ENCODE data around the gene C1QTNF7.

Gene C1QTNF7

GRCh38 chr4:15493411-15493810 lies 65.6 kb downstream of the C1QTNF7 start:
- ATAC-seq: no peak
- TF ChIP-seq CREB5 (CRISPR knock-in tag; IDR thresholded peaks at IDR 0.05; ENCODE audit: low read depth): no peak
- no peak for TF ChIP-seq ZFP30 (CRISPR knock-in tag; IDR thresholded peaks at IDR 0.05)
- no peak for TF ChIP-seq RARB (CRISPR knock-in tag; IDR thresholded peaks at IDR 0.05)
- TF ChIP-seq ZNF8 (CRISPR knock-in tag; IDR thresholded peaks at IDR 0.05): no peak
- no peak for TF ChIP-seq PPARA (CRISPR knock-in tag; IDR thresholded peaks at IDR 0.05; ENCODE audit: borderline replicate concordance)
- no peak for TF ChIP-seq SNAI2 (CRISPR knock-in tag; IDR thresholded peaks at IDR 0.05)
- TF ChIP-seq TOX (CRISPR knock-in tag; IDR thresholded peaks at IDR 0.05; ENCODE audit: borderline replicate concordance): no peak

- TF ChIP-seq CSRNP3 (CRISPR knock-in tag; IDR thresholded peaks at IDR 0.05) (no peak), ZFP30 (CRISPR knock-in tag; IDR thresholded peaks at IDR 0.05) (no peak), ESRRG (CRISPR knock-in tag; IDR thresholded peaks at IDR 0.05) (no peak), PATZ1 (CRISPR knock-in tag; IDR thresholded peaks at IDR 0.05; ENCODE audit: borderline replicate concordance) (no peak), ISL1 (CRISPR knock-in tag; IDR thresholded peaks at IDR 0.05) (no peak), POU6F1 (CRISPR knock-in tag; IDR thresholded peaks at IDR 0.05; ENCODE audit: borderline replicate concordance, low read depth) (no peak), TOX (CRISPR knock-in tag; IDR thresholded peaks at IDR 0.05; ENCODE audit: borderline replicate concordance) (no peak), ZC3H10 (CRISPR knock-in tag; IDR thresholded peaks at IDR 0.05) (no peak), ZNF70 (CRISPR knock-in tag; IDR thresholded peaks at IDR 0.05) (no peak), CREB5 (CRISPR knock-in tag; IDR thresholded peaks at IDR 0.05; ENCODE audit: low read depth) (no peak), TSHZ2 (CRISPR knock-in tag; IDR thresholded peaks at IDR 0.05) (no peak), TCF4 (CRISPR knock-in tag; IDR thresholded peaks at IDR 0.05; ENCODE audit: borderline replicate concordance) (no peak), ZNF8 (CRISPR knock-in tag; IDR thresholded peaks at IDR 0.05) (no peak), GLIS3 (CRISPR knock-in tag; IDR thresholded peaks at IDR 0.05) (no peak), SNAI2 (CRISPR knock-in tag; IDR thresholded peaks at IDR 0.05) (no peak), RARB (CRISPR knock-in tag; IDR thresholded peaks at IDR 0.05) (no peak), ARNTL (CRISPR knock-in tag; IDR thresholded peaks at IDR 0.05; ENCODE audit: borderline replicate concordance, low read depth) (no peak), ZFP3 (CRISPR knock-in tag; IDR thresholded peaks at IDR 0.05) (no peak), BACH2 (CRISPR knock-in tag; IDR thresholded peaks at IDR 0.05; ENCODE audit: borderline replicate concordance) (no peak)
- ATAC-seq: no peak
Observed at GRCh38 chr4:15495621-15496020, 67.8 kb downstream of the C1QTNF7 start.

Data from SK-N-SH treated with all-trans-retinoic acid at 6 μM for 48 hours (cell line).